Prostate gland (tissue), 2 donors: ENCODE data around the gene ATP6V1E1. TPM values are rescaled to one million over a fixed set of nuclear protein-coding genes. Genes with fewer than 3 reads are reported as not detected.

Experiments
- DNase-seq: peaks from one replicate; pipeline ENCODE4 v3.0.0-alpha.2; 2019; ENCODE audit warnings: low spot score
- H3K27ac ChIP-seq, 2 donors: fragments of 200-600 bp; sonication (generic); 2 replicates each; pipeline ENCODE4 v1.5.1; 2017 to 2019
- H3K27me3 ChIP-seq: fragments of 200-600 bp; sonication (generic); replicated peaks from 2 replicates; pipeline ENCODE4 v1.5.1; 2019; ENCODE audit not compliant: insufficient read depth
- H3K36me3 ChIP-seq, 2 donors: fragments of 200-600 bp; sonication (generic); 1 replicate in 1 of 2; 2 replicates in 1 of 2; pipeline versions ENCODE4 v1.5.1 to v1.8.1; 2017 to 2019
- H3K4me1 ChIP-seq: fragments of 200-600 bp; sonication (generic); replicated peaks from 2 replicates; pipeline ENCODE4 v1.5.1; 2019
- H3K4me3 ChIP-seq, 2 donors: fragments of 200-600 bp; sonication (generic); 2 replicates each; pipeline ENCODE4 v1.5.1; 2017 to 2019
- H3K9me3 ChIP-seq: fragments of 200-600 bp; sonication (generic); 2 replicates; pipeline ENCODE4 v1.5.1; 2017
- CTCF ChIP-seq, 4 experiments: fragments of 200-600 bp in 2 of 4; fragments of 450-650 bp in 2 of 4; sonication (generic) in 2 of 4; IDR thresholded peaks; 1 replicate in 3 of 4; 2 replicates in 1 of 4; pipeline ENCODE4 v1.5.1; 2016 to 2019; ENCODE audit warnings: antibody characterized with exemption in 4 of 4, mild to moderate bottlenecking in 2 of 4, moderate library complexity in 2 of 4
- POLR2A ChIP-seq: fragments of 450-650 bp; IDR thresholded peaks from one replicate; pipeline ENCODE4 v1.6.1; 2016; ENCODE audit warnings: antibody characterized with exemption, mild to moderate bottlenecking
- POLR2AphosphoS5 ChIP-seq: sonication (generic); formaldehyde crosslinking; IDR thresholded peaks from one replicate; pipeline ENCODE4 v1.6.1; 2017; ENCODE audit warnings: antibody characterized with exemption
- WGBS: methylation state at CpG from one replicate; pipeline ENCODE4 v1.1.5; 2018; 5-methylcytosine and 5-hydroxymethylcytosine counted together
- intact Hi-C: fragments of 100-400 bp; cut with DNase I; formaldehyde crosslinking; loops from one replicate; pipeline ENCODE4 v1.14.2; 2022
- total RNA-seq, 2 donors: library from RNA; depleted of rRNA; stranded (reverse); fragments of >200 nt; gene quantifications; one replicate each; pipeline ENCODE4 v1.1.0, GENCODE V29; 2016

The ATP6V1E1 gene
- total RNA-seq, 2 donors from 2014 or later, result 101 to 150 TPM

- 68% methylated on average over 14 of the region's 14 CpGs for WGBS
- DNase-seq, result no peak
Observed at GRCh38 chr22:17587629-17588028, 40.9 kb downstream of the ATP6V1E1 start.

GRCh38 chr22:17586831-17587440 lies 41.6 kb downstream of the ATP6V1E1 start:
- 89% methylated on average over 14 of the region's 14 CpGs for WGBS
- intact Hi-C loops, result no loop called here
- H3K36me3 ChIP-seq, result peaks cover 0 to 9% of the 10 kb centered on the region in 2 donors
- no peak overlapping the region for H3K4me3 ChIP-seq
- no peaks in the 10 kb centered on the region for H3K27me3 ChIP-seq
- no peak for DNase-seq
- no peaks in the 10 kb centered on the region for H3K9me3 ChIP-seq
- TF ChIP-seq POLR2AphosphoS5 (no peak), POLR2A (no peak), CTCF (IDR thresholded peaks at IDR 0.05) (no peak)
- H3K27ac ChIP-seq, result no peak overlapping the region
- no peaks in the 10 kb centered on the region for H3K4me1 ChIP-seq

More at GRCh38 chr22:17587629-17588028, 40.9 kb downstream of the ATP6V1E1 start:
- Histone ChIP-seq H3K27me3 (no peaks in the 10 kb centered on the region), H3K36me3 (peaks cover 0 to 15% of the 10 kb centered on the region in 2 donors), H3K9me3 (no peaks in the 10 kb centered on the region), H3K4me3 (no peak overlapping the region), H3K4me1 (no peaks in the 10 kb centered on the region), H3K27ac (no peak overlapping the region)
- intact Hi-C loops, result no loop called here
- TF ChIP-seq CTCF (IDR thresholded peaks at IDR 0.05) (no peak), POLR2AphosphoS5 (no peak), POLR2A (no peak)

GRCh38 chr22:17583151-17583550 lies 45.4 kb downstream of the ATP6V1E1 start:
- H3K4me1 ChIP-seq, result no peaks in the 10 kb centered on the region
- H3K36me3 ChIP-seq, result no peaks in the 10 kb centered on the region
- DNase-seq, result no peak
- H3K27me3 ChIP-seq, result no peaks in the 10 kb centered on the region
- no peak overlapping the region for H3K27ac ChIP-seq
- intact Hi-C loops, result no loop called here
- H3K4me3 ChIP-seq, result no peak overlapping the region
- no peaks in the 10 kb centered on the region for H3K9me3 ChIP-seq
- 93% methylated on average over 10 of the region's 10 CpGs for WGBS
- no peak for TF ChIP-seq CTCF (IDR thresholded peaks at IDR 0.05)
- TF ChIP-seq POLR2A, result no peak
- no peak for TF ChIP-seq POLR2AphosphoS5

- no peak for DNase-seq
- WGBS, result 87% methylated on average over 17 of the region's 17 CpGs
- Histone ChIP-seq H3K4me3 (no peak overlapping the region), H3K27me3 (no peaks in the 10 kb centered on the region), H3K36me3 (no peaks in the 10 kb centered on the region), H3K9me3 (no peaks in the 10 kb centered on the region), H3K4me1 (no peaks in the 10 kb centered on the region), H3K27ac (no peak overlapping the region)
- no peak for TF ChIP-seq POLR2AphosphoS5
- no peak for TF ChIP-seq POLR2A
- no peak for TF ChIP-seq CTCF (IDR thresholded peaks at IDR 0.05)
- intact Hi-C loops, result no loop called here
Observed at GRCh38 chr22:17581631-17582030, 46.9 kb downstream of the ATP6V1E1 start.

GRCh38 chr22:17581056-17581455 lies 47.5 kb downstream of the ATP6V1E1 start:
- no peak overlapping the region for H3K27ac ChIP-seq
- H3K9me3 ChIP-seq, result no peaks in the 10 kb centered on the region
- 53% methylated on average over 21 of the region's 21 CpGs for WGBS
- DNase-seq, result no peak
- H3K27me3 ChIP-seq, result no peaks in the 10 kb centered on the region
- no peaks in the 10 kb centered on the region for H3K36me3 ChIP-seq
- no peak for TF ChIP-seq CTCF (IDR thresholded peaks at IDR 0.05)
- TF ChIP-seq POLR2A, result no peak
- no peak for TF ChIP-seq POLR2AphosphoS5
- H3K4me3 ChIP-seq, result no peak overlapping the region
- intact Hi-C loops, result no loop called here
- H3K4me1 ChIP-seq, result no peaks in the 10 kb centered on the region
